CD1c-positive myeloid dendritic cell (primary cell): Measurements from ENCODE around the gene DPEP1.
A peak's percentile ranks its signal among the peaks of the same experiment; 100 is the strongest.

ENCODE experiments used
- DNase-seq: peaks from one replicate; pipeline ENCODE4 v3.0.0-alpha.2; 2016; ENCODE audit errors: extremely low spot score

The DPEP1 gene

DNA sequence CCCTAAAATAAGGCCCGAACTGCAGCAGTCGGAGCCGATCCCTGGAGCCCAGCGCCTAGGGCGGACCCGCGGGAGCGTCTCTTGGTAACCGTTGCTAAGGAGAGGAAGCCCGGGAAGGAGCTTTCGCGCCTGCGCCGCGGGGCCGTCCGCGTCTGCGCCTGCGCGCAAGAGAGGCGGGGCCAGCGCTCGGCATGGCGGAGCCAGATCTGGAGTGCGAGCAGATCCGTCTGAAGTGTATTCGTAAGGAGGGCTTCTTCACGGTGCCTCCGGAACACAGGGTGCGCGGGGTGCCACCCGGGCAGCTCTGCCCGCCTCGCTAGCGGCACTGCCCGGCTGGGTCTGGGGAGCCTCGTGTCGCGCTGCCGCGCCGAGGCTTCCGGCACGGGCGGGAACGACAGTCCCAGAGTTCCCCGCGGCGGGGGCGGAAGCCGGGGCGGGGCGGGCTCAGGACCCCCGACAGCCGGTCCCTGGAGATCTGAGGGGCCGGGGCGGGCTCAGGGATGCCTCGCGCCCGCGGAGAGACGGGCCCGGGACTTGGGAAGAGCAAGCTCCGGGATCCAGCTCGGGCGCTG, 73.2 kb downstream of the DPEP1 start, which contains the start of gene CDK10:
TSS of gene CDK10 (plus strand) at position 170 of the 572 bp plus-strand sequence. CDS start at position 192, 22 bp downstream.
- DNase-seq = peak; percentile 97

DNA sequence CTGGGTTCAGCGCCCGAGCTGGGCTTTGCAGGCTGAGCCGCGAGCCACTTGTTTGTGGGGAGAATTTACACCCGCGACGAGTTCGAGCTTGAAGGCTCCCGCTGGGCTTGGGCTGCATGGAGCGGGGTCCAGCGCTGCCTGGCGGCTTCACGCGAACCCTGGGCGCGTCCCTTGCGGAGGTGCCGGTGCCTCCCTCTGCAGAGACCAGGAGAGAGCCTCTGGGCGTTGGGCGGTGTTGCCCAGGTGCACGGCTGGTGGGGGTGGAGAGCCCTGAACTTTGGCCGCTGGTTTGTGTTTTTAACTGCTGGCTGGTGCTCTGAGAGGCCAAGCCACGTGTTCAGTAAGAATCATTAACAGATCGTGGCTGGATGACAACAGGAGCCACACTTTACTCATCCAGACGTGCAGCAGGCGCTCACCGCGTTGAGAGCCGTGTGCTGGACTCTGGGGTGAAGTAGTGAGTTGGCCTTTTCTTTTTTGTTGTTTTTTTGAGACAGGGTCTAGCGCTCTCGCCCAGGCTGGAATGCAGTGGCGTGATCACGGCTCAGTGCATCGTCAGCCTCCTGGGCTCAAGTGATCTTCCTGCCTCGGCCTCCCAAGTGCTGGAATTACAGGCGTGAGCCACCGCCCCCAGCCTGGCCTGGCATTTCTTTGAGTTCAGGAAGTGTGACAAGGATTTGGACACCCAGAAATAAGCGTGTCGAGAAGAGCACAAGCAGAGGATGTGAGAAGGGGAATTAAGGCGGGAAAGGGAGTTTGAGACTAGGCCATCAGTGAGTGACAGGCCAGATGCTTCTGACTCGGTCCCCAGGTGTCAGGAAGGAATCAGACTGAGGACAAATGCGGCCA, 73.9 kb downstream of the DPEP1 start:
- no peak for DNase-seq
